Body of pancreas (tissue), 4 donors: ENCODE measurements around the gene AKIRIN2.

Experiments
- CTCF ChIP-seq, 7 experiments: fragments of 450-650 bp in 4 of 7; fragments of 200-600 bp in 3 of 7; sonication (generic) in 3 of 7; IDR thresholded peaks; one replicate each; pipeline ENCODE4 v1.5.1; 2016 to 2019; ENCODE audit warnings: antibody characterized with exemption in 7 of 7
- POLR2A ChIP-seq, 3 donors: fragments of 450-650 bp; IDR thresholded peaks; one replicate each; pipeline ENCODE4 v1.6.1; 2016; ENCODE audit warnings: antibody characterized with exemption in 3 of 3, mild to moderate bottlenecking in 2 of 3

- TF ChIP-seq CTCF (IDR thresholded peaks at IDR 0.05) = no peak
- no peak for TF ChIP-seq POLR2A (IDR thresholded peaks at IDR 0.05)
Measured at GRCh38 chr6:87674290-87674689, 27.7 kb downstream of the AKIRIN2 start.
